Spinal cord (tissue), 10 donors: ENCODE data around the gene CAB39. TPM values are rescaled to one million over a fixed set of nuclear protein-coding genes. Genes with fewer than 3 reads are reported as not detected.

Source experiments
- DNase-seq, 6 donors: peaks; one replicate each; pipeline versions ENCODE4 v3.0.0 to v3.0.0-alpha.2; 2013 to 2015; ENCODE audit warnings: low spot score in 6 of 6, low read depth in 4 of 6
- H3K27ac ChIP-seq: one replicate; pipeline ENCODE4 v1.5.1; 2013; ENCODE audit warnings: low read depth, low read length, control low read depth
- H3K27me3 ChIP-seq: one replicate; pipeline ENCODE4 v1.6.1; 2013; ENCODE audit warnings: low read length; ENCODE audit not compliant: control insufficient read depth, insufficient read depth
- H3K36me3 ChIP-seq: one replicate; pipeline ENCODE4 v1.6.1; 2013; ENCODE audit warnings: low read length; ENCODE audit not compliant: control insufficient read depth, insufficient read depth
- H3K4me1 ChIP-seq: one replicate; pipeline ENCODE4 v1.6.1; 2013; ENCODE audit warnings: low read length; ENCODE audit not compliant: control insufficient read depth, insufficient read depth
- H3K4me3 ChIP-seq: one replicate; pipeline ENCODE4 v1.5.1; 2013; ENCODE audit warnings: low read depth, low read length, control low read depth
- H3K9me3 ChIP-seq: one replicate; pipeline ENCODE4 v1.6.1; 2013; ENCODE audit warnings: low read length; ENCODE audit not compliant: control insufficient read depth, insufficient read depth
- WGBS: methylation state at CpG from one replicate; pipeline ENCODE4 v1.1.5; 2013; ENCODE audit warnings: missing lambda C conversion rate; ENCODE audit not compliant: insufficient coverage; 5-methylcytosine and 5-hydroxymethylcytosine counted together
- polyA plus RNA-seq, 2 donors: library from polyadenylated mRNA; unstranded; fragments of 120-200 nt; gene quantifications; one replicate each; pipeline ENCODE4 v1.2.1, GENCODE V29; 2013; ENCODE audit not compliant: insufficient read length in 2 of 2
- total RNA-seq, 2 donors: library from RNA; depleted of rRNA in 1 of 2; stranded (reverse); fragments of 120-200 nt in 1 of 2; fragments of >200 nt in 1 of 2; gene quantifications; one replicate each; pipeline versions ENCODE4 v1.2.3 to v1.2.4, GENCODE V29; 2013 to 2014
- donor health status: healthy.

The CAB39 gene
- total and polyA plus RNA-seq, 4 donors = 65.4 to 119 (median 86.1) TPM

- Histone ChIP-seq H3K9me3 (no peaks in the 10 kb centered on the region), H3K4me1 (no peaks in the 10 kb centered on the region), H3K36me3 (no peaks in the 10 kb centered on the region), H3K4me3 (no peak overlapping the region), H3K27ac (no peak overlapping the region), H3K27me3 (no peaks in the 10 kb centered on the region)
- no peak for DNase-seq
- WGBS = 92% methylated on average over 10 of the region's 11 CpGs
These were observed 32.0 kb upstream of the CAB39 start for GRCh38 chr2:230680463-230681170.

GRCh38 chr2:230681171-230681545 lies 31.5 kb upstream of the CAB39 start:
- Histone ChIP-seq H3K4me3 (no peak overlapping the region), H3K27me3 (no peaks in the 10 kb centered on the region), H3K27ac (no peak overlapping the region), H3K36me3 (no peaks in the 10 kb centered on the region), H3K4me1 (no peaks in the 10 kb centered on the region), H3K9me3 (no peaks in the 10 kb centered on the region)
- peak in 1 of 6 donors; percentile 12 for DNase-seq
- WGBS = 85% methylated on average over 7 of the region's 7 CpGs

- no peaks in the 10 kb centered on the region for H3K27me3 ChIP-seq
- H3K27ac ChIP-seq = no peak overlapping the region
- H3K4me3 ChIP-seq = no peak overlapping the region
- DNase-seq = no peak
- no peaks in the 10 kb centered on the region for H3K9me3 ChIP-seq
- 100% methylated on average over 2 of the region's 3 CpGs for WGBS
- no peaks in the 10 kb centered on the region for H3K4me1 ChIP-seq
- H3K36me3 ChIP-seq = no peaks in the 10 kb centered on the region
These were observed 30.1 kb upstream of the CAB39 start for GRCh38 chr2:230682546-230682945.

GRCh38 chr2:230684270-230685168 lies 28.1 kb upstream of the CAB39 start:
- H3K27me3 ChIP-seq = no peaks in the 10 kb centered on the region
- no peaks in the 10 kb centered on the region for H3K9me3 ChIP-seq
- 57% methylated on average over 5 of the region's 8 CpGs for WGBS
- H3K36me3 ChIP-seq = no peaks in the 10 kb centered on the region
- H3K4me3 ChIP-seq = no peak overlapping the region
- H3K4me1 ChIP-seq = no peaks in the 10 kb centered on the region
- DNase-seq = no peak
- no peak overlapping the region for H3K27ac ChIP-seq

GRCh38 chr2:230685178-230685577 lies 27.5 kb upstream of the CAB39 start:
- H3K4me3 ChIP-seq = no peak overlapping the region

GRCh38 chr2:230687498-230687897 lies 25.1 kb upstream of the CAB39 start:
- Histone ChIP-seq H3K4me3 (no peak overlapping the region), H3K27me3 (no peaks in the 10 kb centered on the region), H3K27ac (no peak overlapping the region), H3K36me3 (no peaks in the 10 kb centered on the region), H3K9me3 (no peaks in the 10 kb centered on the region), H3K4me1 (no peaks in the 10 kb centered on the region)
- 61% methylated on average over 5 of the region's 5 CpGs for WGBS
- DNase-seq = no peak

More at GRCh38 chr2:230685178-230685577, 27.5 kb upstream of the CAB39 start:
- no peak overlapping the region for H3K27ac ChIP-seq
- H3K27me3 ChIP-seq = no peaks in the 10 kb centered on the region
- peak in 4 of 6 donors; percentile 10 to 79 (median 29) for DNase-seq
- no peaks in the 10 kb centered on the region for H3K36me3 ChIP-seq
- WGBS = 29% methylated on average over 5 of the region's 6 CpGs
- H3K9me3 ChIP-seq = no peaks in the 10 kb centered on the region
- H3K4me1 ChIP-seq = no peaks in the 10 kb centered on the region

GRCh38 chr2:230688490-230688889 lies 24.2 kb upstream of the CAB39 start:
- Histone ChIP-seq H3K4me3 (no peak overlapping the region), H3K27me3 (no peaks in the 10 kb centered on the region), H3K27ac (no peak overlapping the region), H3K9me3 (no peaks in the 10 kb centered on the region), H3K36me3 (no peaks in the 10 kb centered on the region), H3K4me1 (no peaks in the 10 kb centered on the region)
- DNase-seq = no peak
- no CpG with 5 or more reads among the region's 2 CpGs for WGBS

GRCh38 chr2:230690439-230690838 lies 22.2 kb upstream of the CAB39 start:
- H3K4me1 ChIP-seq = no peaks in the 10 kb centered on the region
- H3K27ac ChIP-seq = no peak overlapping the region
- H3K36me3 ChIP-seq = no peaks in the 10 kb centered on the region
- no peaks in the 10 kb centered on the region for H3K9me3 ChIP-seq
- 87% methylated on average over 8 of the region's 9 CpGs for WGBS
- peak in 3 of 6 donors; percentile 5 to 89 (median 26) for DNase-seq
- H3K27me3 ChIP-seq = no peaks in the 10 kb centered on the region
- no peak overlapping the region for H3K4me3 ChIP-seq

GRCh38 chr2:230691005-230691647 lies 21.5 kb upstream of the CAB39 start:
- no peaks in the 10 kb centered on the region for H3K36me3 ChIP-seq
- H3K27ac ChIP-seq = no peak overlapping the region
- H3K9me3 ChIP-seq = no peaks in the 10 kb centered on the region
- H3K27me3 ChIP-seq = no peaks in the 10 kb centered on the region
- WGBS = 87% methylated on average over 3 of the region's 4 CpGs
- no peaks in the 10 kb centered on the region for H3K4me1 ChIP-seq
- no peak overlapping the region for H3K4me3 ChIP-seq
- no peak for DNase-seq
